ENCODE results near the gene THSD7A.

Gene THSD7A

DNA sequence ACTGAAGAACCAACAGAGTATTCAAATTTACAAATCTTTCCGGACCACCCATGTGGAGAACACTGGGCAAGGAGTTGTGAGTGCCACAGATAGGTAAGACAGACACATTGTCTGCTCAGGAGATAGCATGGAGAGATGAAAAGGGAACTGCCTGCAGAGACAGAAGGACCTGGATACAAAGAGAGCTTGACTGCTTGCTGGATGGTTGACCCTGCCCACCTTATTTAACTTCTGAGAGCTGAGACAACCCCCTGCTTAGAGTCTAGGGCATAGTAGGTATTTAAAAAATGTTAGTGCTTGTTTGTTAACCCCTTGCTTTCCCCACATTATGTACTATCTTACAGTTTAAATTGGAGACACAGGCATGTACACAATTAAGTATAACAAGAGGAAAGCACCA, 314.1 kb downstream of the THSD7A start:
- DNase-seq (ENCODE audit: low read depth in 2 of 2): no peak

DNA sequence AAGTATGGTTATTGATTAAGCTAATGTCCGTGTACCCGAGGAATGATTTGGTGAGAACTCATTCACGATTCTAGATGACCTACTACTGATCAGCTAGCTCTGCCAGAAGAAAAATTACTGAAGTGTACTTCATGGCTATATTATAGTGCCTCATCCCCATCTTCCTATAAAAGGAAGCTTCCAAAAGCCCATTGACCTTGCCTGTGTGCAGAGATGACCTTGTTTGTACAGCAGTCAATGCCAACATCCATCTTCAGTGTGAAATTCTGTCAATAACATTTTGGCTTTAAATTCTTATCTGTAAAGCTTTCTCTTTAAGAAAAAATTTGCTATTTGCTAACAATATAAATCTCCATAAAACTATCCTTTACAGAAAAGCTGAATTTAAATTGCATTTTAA, 315.7 kb downstream of the THSD7A start:
- no peak for DNase-seq (ENCODE audit: low read depth in 2 of 2)

DNA sequence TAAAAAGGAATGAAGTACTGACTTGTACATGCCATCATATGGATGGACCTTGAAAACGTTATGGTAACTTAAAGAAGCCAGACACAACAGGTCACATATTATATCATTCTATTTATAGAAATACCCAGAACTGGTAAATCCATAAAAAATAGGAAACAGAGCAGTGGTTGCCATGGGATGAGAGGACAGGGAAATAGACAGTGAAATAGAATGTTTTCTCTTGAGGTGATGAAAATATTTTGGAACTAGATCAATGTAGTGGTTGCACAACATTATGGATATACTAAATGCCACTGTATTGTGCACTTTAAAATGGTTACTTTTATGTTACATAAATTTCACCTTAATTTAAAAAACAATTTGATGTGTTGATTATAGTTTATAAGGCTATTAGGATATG, 318.5 kb downstream of the THSD7A start:
- no peak for DNase-seq (ENCODE audit: low read depth in 2 of 2)

DNA sequence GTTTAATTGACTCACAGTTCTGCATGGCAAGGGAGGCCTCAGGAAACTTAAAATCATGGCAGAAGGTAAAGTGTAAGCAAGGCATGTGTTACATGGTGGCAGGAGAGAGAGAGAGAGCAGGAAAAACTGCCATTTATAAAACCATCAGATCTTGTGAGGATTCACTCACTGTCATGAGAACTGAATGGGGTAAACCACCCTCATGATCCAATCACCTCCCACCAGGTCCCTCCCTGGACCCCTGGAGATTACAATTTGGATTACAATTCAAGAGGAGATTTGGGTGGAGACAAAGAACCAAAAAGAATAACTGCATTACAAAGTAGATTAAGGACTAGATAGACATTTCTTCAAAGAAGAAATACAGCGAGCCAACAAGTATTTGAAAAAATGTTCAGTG, 324.1 kb downstream of the THSD7A start:
- no peak for DNase-seq (ENCODE audit: low read depth in 2 of 2)

DNA sequence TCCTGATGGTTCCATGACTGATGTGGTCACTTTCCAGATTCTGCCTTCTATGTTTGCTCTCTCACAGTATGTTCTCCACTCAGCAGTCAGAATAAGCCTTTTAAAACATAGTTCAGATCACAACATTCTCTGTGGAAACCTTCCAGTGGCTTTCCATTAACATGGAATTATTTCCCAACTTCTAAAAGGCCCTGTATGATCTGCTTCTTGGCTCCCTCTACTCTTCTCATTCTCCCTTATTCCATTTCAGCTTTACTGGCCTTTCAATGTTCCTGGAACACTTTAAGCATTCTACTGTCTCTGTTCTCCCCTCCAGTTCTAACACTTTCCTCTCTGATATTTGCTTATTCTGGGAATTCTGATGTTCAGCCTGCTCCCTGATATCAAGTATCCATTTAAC, 325.6 kb downstream of the THSD7A start:
- no peak for DNase-seq (ENCODE audit: low read depth in 2 of 2)

DNA sequence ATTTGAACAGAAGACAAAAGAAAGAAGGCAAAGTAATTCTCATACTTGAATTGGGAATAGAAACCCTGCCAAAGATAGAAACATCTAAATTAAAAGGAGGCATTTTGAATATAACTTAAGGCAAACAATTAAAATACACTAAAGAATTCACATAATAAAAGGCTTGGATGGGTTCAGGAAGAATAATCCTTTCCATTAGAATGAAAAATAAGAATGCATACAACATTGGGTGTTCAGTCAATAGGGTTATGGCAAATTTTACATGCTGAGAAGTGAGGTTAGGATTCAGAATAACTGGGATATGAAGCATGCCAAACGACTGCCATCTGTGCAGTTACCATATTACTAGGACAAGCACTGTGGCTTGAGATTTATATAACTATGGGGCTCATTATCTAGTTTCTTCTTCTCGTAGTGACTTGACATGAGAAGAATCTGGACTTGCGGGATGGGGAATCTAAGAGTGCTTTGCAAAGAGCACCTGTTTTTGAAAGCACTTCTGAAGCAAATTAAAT, 326.5 kb downstream of the THSD7A start:
- DNase-seq (ENCODE audit: low read depth in 2 of 2): no peak

DNA sequence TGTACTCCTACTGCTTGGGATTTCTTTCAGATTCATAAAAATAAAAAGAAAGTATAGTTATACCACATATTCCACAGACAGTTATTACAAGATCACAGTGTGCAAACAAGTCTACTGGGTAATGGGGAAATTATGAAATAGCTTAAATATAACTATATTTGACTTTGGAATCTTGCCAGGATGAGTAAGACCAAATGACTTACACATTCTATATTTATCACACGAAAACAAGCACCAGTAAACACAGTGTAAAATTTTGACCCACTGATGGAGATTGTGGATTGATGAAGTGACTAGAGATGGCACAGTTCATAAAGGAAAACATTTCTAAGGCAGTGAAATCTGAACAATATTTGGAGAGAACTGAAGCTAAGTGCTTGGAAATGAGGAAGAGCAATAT, 339.7 kb downstream of the THSD7A start:
- no peak for DNase-seq (ENCODE audit: low read depth in 2 of 2)

DNA sequence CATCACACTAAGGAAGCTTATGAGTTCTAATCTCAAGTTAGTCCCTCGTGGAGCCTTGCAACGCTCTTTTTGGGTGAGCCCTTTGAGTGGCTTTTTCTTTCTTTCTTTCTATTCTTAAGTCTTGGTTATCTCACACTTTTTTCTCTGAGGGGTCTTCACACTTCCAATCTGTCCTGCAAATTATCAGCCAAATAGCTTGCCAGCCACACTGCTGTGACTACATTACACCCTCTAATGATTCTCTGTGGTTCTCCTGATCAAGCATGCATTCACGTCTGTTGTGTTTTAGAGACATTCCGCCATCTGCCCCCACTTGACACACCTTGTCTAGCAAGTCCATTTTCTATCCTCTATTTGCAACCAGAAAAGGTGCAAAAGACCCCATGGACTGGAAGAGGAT, 340.2 kb downstream of the THSD7A start:
- no peak for DNase-seq (ENCODE audit: low read depth in 2 of 2)

DNA sequence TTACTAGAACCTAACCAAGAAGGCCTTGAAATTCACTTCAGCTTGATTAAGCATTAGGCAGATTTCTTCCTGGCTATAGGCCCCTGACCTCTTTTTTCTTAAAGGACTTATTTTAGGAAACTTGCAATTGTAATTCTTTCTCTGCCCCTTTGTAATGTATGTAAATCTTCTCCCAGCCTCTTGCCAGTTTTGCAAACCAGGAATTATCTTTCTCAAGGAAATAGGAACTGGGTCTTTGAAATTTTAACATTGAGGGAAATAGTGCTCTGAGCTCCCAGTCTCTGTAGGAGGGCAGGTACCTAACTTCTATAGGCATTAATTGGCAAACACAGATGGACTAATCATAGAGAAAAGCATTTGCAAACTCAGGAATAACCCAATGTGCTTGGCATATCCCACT, 342.7 kb downstream of the THSD7A start:
- DNase-seq (ENCODE audit: low read depth in 2 of 2): no peak

DNA sequence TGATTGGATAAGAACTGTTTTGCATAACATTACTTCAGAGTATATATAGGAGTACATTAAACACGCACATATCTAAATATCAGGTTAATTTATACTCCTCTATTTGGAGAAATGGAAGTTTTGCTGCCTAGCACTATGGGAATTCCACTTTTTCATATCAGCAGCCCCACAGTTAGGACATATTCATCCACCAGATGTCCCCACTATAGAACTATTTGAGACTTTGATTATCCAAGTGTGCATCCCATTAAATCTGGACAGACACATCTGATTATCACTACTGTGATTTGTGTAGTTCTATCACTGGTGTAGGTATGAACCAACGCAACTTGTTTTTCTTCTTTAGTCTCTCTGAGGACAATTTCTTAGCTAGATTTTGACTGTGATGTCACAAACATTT, 345.7 kb downstream of the THSD7A start:
- no peak for DNase-seq (ENCODE audit: low read depth in 2 of 2)

DNA sequence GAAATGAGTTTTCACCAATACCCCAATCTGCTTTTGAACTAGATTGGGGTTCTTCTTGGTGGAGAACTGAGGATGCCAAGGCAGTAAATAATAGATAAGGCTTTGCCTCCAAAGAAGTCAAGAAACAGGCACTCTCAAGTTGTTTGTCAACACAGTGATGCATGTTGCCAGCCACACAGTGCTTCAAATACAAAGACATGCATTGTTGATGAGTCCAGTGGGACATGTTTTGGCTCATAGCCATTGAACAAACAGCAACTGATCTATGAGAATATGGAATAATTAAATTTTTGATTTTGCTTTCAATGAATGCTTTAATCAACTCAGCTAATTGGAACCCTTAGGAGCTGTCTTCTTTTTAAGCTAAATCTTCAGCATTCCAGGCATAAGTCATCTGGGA, 346.4 kb downstream of the THSD7A start:
- no peak for DNase-seq (ENCODE audit: low read depth in 2 of 2)

DNA sequence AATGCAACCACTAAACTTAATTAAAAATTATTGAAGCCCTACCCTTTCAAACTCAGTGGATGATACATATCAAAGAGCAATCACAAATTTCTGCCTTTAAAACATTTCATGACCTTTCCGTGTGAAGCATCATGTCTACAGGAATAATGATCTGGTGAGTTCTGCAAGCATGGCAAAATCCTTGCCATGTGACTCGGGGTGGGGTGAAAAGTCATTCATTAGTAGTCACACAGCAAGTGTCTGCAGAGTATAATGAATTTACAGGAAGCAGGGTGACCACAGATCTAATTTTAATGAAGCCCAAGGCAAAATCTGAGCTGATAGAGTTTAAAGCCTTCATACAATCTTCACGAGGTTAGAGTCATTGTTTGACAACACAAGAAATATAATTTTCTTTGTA, 351.9 kb downstream of the THSD7A start:
- no peak for DNase-seq (ENCODE audit: low read depth in 2 of 2)

DNA sequence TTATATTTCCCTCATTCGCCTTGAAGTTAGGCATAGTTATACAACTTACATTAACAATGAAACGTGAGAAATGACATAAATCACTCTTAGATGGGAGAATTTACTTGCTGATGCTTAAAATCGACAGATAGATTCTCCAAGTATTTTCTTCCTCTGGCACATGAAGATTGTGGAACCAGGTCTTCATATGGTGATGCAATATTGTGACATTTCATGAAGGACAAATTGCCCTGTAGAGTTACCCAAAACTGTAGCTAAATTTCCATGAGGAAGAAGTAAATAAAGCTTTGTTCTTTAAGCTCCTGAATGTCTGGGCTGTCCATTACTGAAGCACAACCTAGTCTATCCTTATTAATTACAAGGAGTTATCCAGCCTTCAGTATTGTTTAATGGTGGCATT, 353.1 kb downstream of the THSD7A start:
- DNase-seq (ENCODE audit: low read depth in 2 of 2): no peak

DNA sequence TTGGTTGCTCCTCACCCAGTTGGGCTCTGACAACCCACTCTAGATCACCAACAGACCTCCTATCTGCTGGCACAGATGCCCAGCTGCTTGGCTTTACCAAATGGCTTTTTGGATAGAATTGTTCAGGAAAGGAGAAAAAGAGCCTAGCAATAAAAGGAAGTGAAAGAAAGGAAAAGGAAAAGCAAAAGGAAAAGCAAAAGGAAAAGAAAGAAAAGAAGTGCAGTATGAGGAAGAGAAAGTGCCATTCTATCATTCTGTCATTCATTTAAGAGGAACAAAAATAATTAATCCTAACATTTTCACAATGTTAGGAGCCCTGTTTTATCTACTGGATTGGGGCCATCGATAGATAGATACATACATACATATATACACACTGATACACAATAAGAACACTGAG, 353.6 kb downstream of the THSD7A start:
- no peak for DNase-seq (ENCODE audit: low read depth in 2 of 2)

DNA sequence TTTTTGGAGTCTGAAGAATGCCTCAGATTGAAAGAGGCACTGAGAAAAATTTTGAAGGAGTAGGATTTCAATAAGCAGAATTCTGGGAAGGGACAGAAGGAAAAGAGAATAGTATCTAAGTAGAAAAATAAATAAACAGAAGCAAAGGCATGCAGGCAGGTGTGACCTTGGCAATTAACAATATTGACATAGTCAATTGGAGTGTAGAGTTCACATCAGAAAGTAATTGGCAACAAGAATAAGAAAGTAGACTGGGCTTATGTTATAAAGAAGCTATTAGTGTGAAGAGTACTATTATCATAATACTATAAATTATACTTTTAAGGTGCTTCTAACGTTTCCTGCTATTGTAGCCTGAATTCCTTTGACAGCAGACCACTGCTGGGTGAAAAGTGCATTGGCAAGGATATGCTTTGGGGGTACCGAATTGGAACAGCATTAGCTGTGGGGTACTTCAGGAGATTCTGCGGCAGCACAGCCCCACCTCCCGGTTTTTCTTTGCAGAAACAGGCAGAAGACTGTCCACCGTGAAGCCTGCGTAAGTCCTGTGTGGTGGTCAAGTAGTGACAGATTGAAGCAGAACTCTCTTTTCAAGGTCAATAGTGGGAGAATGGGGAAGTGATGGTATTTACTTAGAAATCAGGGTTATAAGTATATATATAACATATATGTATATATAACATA, 357.0 kb downstream of the THSD7A start:
- no peak for DNase-seq (ENCODE audit: low read depth in 2 of 2)

DNA sequence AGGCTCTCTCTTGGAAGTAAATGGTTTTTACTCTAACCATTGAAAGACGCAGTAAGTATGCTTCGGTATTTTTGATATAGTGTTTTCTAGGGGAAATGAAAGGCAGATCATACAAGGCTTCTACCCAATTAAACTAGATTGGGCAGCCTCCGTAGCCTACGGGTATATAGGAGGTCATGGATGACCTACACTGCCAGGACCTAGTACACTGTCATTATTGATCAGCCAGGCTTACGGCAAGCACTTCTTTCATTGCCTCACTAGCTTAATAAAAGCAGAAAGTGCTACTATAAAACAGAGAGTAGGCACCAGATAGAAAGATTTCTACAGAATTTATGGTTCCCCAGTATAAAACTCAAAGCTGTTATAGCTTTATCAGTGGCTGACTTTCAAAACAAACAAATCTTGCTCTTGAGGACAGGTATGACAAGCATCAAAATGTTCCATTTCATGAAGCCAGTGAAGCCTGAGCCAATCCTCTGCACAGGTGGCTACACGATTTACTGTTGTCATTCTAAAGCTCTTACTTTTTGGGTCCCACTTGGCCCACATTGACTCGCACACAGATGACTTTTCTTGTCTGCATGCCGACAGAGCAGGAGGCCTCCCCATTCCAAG, 358.1 kb downstream of the THSD7A start:
- no peak for DNase-seq (ENCODE audit: low read depth in 2 of 2)

DNA sequence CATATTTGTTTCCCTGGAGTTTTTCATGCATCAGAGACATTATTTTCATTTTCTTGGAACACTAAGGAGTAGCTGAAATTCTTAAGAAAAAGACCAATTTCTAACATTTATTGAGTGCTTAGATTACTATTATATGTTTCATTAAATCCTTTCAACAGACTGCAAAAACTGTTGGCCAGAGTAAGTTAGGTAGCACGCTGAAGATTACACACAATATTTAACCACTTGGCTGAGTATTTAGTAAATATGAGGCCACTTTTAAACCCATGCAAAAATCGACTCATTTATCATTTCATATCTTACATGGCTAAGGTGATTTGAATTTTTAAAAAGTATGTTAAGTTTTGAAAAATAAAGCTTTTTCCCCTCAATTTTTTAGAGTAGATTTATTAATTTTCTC, 358.8 kb downstream of the THSD7A start:
- DNase-seq (ENCODE audit: low read depth in 2 of 2): no peak

DNA sequence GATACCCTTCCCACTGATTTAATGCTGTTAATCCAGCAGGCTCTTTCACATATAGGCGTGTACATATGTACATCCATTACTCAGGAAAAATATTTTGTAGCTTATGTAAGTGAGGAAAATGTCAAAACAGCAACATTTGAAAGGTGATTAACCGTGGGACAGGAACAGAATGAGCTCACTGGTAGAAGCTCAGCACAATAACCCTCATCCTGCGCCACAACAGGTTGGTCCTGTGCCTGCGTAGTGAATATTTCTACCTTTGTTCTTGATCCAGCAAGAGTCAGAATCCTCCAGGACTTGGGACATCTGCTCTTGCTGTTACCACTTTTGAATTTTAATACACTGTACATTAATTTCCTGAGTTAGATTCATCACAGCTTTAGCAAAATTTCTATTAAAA, 359.4 kb downstream of the THSD7A start:
- DNase-seq (ENCODE audit: low read depth in 2 of 2): no peak

DNA sequence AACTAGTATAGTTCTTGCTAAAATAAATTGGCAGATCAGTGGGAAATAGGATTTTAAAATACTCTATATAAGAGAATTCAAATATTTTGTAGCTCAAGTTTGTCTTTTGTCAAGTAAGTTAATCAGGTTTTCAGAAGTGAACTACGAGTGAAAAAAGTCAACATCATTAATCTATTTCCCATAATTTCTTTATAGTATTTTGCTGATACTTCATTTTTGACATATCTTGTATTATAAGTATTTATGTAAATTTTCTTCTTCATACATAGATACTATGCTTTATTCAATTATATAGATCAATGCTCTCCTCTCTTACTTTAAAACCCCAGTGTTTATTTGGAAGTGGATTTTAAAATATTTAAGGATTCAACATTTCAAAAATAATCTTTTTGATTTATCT, 360.7 kb downstream of the THSD7A start:
- DNase-seq (ENCODE audit: low read depth in 2 of 2): no peak

DNA sequence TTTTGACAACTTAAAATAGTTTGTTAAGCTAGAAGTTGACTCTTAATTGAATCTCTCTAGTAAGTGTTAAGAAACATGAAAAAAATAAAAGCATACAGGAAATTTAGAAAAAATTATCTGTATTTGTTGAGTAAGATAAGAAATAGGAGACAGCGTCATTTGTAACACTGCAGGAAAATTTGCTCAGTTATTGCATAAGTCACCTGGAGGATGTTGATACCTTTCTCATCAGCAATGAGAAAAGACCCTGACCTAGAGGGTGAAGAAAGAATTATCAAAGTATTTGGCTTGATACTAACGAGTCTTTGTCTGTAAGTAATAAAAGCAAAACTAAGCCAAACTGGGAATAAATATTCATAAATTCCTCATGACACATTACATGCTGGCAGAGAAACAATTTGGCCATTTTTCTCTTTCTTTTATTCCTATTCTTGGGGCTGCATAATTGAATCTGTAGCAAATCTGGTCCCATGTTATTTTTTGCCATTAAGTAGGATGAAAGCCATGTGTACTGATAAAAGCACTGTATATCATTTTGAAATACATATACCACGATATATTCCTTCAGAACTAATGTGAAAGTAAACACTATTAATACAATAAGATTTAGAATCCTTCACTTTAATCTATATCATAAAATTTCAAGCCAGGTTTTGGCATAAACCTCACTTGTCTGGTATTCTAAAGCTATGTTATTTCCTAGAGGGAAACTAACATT, 362.8 kb downstream of the THSD7A start:
- DNase-seq (ENCODE audit: low read depth in 2 of 2): no peak

DNA sequence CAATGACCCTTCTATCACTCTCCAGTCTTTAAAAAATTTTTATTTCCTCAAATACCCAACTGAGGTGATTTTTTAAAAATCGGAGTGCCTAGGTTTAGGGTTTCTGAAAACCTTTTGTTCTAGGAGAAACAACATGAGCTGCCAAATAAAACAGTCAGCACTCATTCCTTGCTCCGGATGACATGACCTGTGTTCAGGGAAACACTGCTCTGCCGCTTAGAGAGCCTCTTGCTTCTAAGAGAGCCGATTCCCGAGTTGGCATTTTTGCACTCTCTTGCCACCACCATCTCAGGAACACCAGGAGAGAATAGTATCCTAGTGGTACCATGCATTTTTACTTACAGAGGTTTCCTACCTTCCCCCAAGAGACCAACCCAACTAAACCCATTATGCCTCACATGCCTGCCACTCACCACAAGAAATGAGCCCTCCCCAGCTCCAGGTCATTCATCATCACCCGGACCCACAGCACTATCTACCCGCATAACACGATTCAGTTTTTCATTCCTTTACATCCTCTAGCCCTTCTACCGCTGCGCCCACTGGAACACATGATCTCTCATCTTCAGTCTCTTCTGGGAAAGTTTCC, 365.4 kb downstream of the THSD7A start:
- no peak for DNase-seq (ENCODE audit: low read depth in 2 of 2)

DNA sequence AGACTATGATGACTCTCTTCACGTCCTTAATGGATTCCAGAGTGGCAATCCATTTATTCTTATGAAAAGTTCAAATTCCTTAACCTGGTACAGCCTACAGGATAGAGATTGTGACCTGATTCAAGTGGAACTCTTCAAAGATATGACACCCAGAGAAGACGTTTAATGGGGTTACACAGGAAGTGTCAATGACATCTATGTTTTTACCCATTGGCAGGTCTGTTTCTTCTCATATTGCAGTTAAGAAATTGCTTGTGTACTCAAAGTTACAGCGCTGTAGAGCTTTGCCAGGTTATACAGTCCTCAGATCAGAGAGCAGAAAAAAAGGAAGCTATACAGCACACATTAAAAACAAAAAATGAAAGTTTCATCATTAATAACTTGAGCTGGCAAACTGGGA, 367.4 kb downstream of the THSD7A start:
- DNase-seq (ENCODE audit: low read depth in 2 of 2): no peak

DNA sequence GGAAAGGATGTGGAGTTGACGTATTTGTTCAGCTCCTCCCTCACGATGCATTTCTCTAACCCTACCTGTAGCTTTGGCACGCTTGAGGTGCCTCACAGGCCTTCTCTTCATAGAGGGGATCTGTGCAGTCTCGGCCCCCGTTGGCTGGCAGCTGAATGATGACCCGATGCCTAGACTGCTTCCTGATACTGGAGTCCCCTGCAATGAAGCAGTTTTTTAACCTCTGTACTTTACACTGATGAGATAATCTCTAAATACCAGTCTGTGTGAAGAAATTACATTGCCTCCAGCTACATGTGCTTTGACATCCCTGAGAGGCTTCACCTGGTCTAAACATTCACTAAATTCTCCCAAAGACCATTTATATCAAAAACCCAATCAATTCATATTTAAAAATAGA, 370.1 kb downstream of the THSD7A start:
- no peak for DNase-seq (ENCODE audit: low read depth in 2 of 2)
